DMS53 (cell line): ENCODE measurements around the gene DNAH12.
"Not testable (repeated sequence)": the region's sequence is repeated elsewhere in the genome, so short reads cannot be mapped to it uniquely, and the experiment has no call there.

Source experiments
- DNase-seq: peaks from one replicate; lab custom pipeline; 2025; lab: John Stamatoyannopoulos, UW

DNAH12 gene

GRCh38 chr3:57518276-57518915 is 25.7 kb downstream of the DNAH12 start:
- DNase-seq = no peak

- DNase-seq = peak; percentile 30
These were observed 32.0 kb downstream of the DNAH12 start for GRCh38 chr3:57512166-57512565.

- DNase-seq = no peak
These were observed 38.2 kb downstream of the DNAH12 start for GRCh38 chr3:57505901-57506300.

GRCh38 chr3:57500506-57500905 is 43.6 kb downstream of the DNAH12 start:
- DNase-seq = no peak

- no peak for DNase-seq
These were observed 46.2 kb downstream of the DNAH12 start for GRCh38 chr3:57497904-57498303.

GRCh38 chr3:57484563-57484962 is 59.6 kb downstream of the DNAH12 start:
- DNase-seq = no peak

- not testable (repeated sequence) for DNase-seq
These were observed 67.0 kb downstream of the DNAH12 start for GRCh38 chr3:57477193-57477592.

GRCh38 chr3:57464801-57465200 is 79.3 kb downstream of the DNAH12 start:
- DNase-seq = no peak

- no peak for DNase-seq
These were observed 80.1 kb downstream of the DNAH12 start for GRCh38 chr3:57464011-57464410.

GRCh38 chr3:57451150-57451846 is 92.8 kb downstream of the DNAH12 start:
- DNase-seq = no peak

- not testable (repeated sequence) for DNase-seq
These were observed 94.8 kb downstream of the DNAH12 start for GRCh38 chr3:57449276-57449847.

- DNase-seq = not testable (repeated sequence)
These were observed 95.7 kb downstream of the DNAH12 start for GRCh38 chr3:57448489-57448888.

- DNase-seq = no peak
These were observed 97.8 kb downstream of the DNAH12 start for GRCh38 chr3:57446318-57446841.

- DNase-seq = no peak
These were observed 99.7 kb downstream of the DNAH12 start for GRCh38 chr3:57444469-57444868.

- DNase-seq = not testable (repeated sequence)
These were observed 104.0 kb downstream of the DNAH12 start for GRCh38 chr3:57440144-57440543.

- DNase-seq = not testable (repeated sequence)
These were observed 105.7 kb downstream of the DNAH12 start for GRCh38 chr3:57438460-57438859.

GRCh38 chr3:57436195-57436761 is 107.9 kb downstream of the DNAH12 start:
- DNase-seq = no peak

- DNase-seq = peak; percentile 58
These were observed 110.1 kb downstream of the DNAH12 start for GRCh38 chr3:57434041-57434440.

GRCh38 chr3:57423335-57423734 is 120.8 kb downstream of the DNAH12 start:
- no peak for DNase-seq

- DNase-seq = no peak
These were observed 122.8 kb downstream of the DNAH12 start for GRCh38 chr3:57421336-57421735.

GRCh38 chr3:57420001-57420400 is 124.1 kb downstream of the DNAH12 start:
- no peak for DNase-seq

- DNase-seq = no peak
These were observed 132.4 kb downstream of the DNAH12 start for GRCh38 chr3:57411715-57412114.

- DNase-seq = no peak
These were observed 134.7 kb downstream of the DNAH12 start for GRCh38 chr3:57409471-57409870.
